HG02885 (cell line): ENCODE results near the gene RNU7-1.

Source experiments
- ATAC-seq: cut with Tn5 transposase; IDR thresholded peaks from one replicate; pipeline ENCODE4 v1.9.1; 2021; ENCODE audit warnings: mild to moderate bottlenecking; ENCODE audit not compliant: unreplicated experiment, poor library complexity

The RNU7-1 gene

GRCh38 chr12:6981152-6982052 is 37.8 kb downstream of the RNU7-1 start:
- ATAC-seq: no peak

- ATAC-seq: no peak
Observed at GRCh38 chr12:6982532-6982931, 38.9 kb downstream of the RNU7-1 start.

- ATAC-seq: no peak
Observed at GRCh38 chr12:6987956-6988553, 44.4 kb downstream of the RNU7-1 start.
